ENCODE results near the gene SCYL1. TPM values are rescaled to one million over a fixed set of nuclear protein-coding genes. Genes with fewer than 3 reads are reported as not detected.

The SCYL1 gene
- total RNA-seq, 1 donor from 2014 or later: 75.7 TPM

GRCh38 chr11:65487467-65488272, 37.2 kb upstream of the SCYL1 start:
- Mint-ChIP-seq H3K9me3 (no peaks in the 10 kb centered on the region), H3K27ac (peak overlapping the region; percentile 82), H3K27me3 (no peaks in the 10 kb centered on the region), H3K36me3 (ENCODE audit: low read depth) (no peaks in the 10 kb centered on the region), H3K4me3 (peak overlapping the region; percentile 71), H3K4me1 (peaks cover 48% of the 10 kb centered on the region)
- ChIA-PET POLR2A (interaction anchor here (0.6 to 26.3 kb wide), 9 partner anchors 17 to 80 kb away, joined by 3 to 1949 read pairs (median 22); partner anchors contain the start of genes MALAT1 and NEAT1), CTCF (interaction anchor here (1.0 to 2.5 kb wide), 3 partner anchors 9 to 19 kb away, joined by 3 to 11 read pairs (median 4); no protein-coding TSS in a partner anchor)
- TF ChIP-seq CTCF (IDR thresholded peaks at IDR 0.05): no peak
- DNase-seq: no peak
- intact Hi-C loops (cut with micrococcal nuclease): loop anchor here (1.0 kb wide), 2 partner anchors 9 to 10 kb away; no protein-coding TSS in a partner anchor
- peak; percentile 56 for ATAC-seq (ENCODE audit: low read depth)

- peaks cover 56% of the 10 kb centered on the region for H3K4me1 Mint-ChIP-seq
- H3K27me3 Mint-ChIP-seq: no peaks in the 10 kb centered on the region
- DNase-seq: no peak
- H3K36me3 Mint-ChIP-seq (ENCODE audit: low read depth): no peaks in the 10 kb centered on the region
- POLR2A ChIA-PET: interaction anchor here (0.6 to 26.3 kb wide), 10 partner anchors 16 to 1133 kb away, joined by 4 to 1949 read pairs (median 16); partner anchors contain the start of genes DPF2, MALAT1 and NEAT1
- intact Hi-C loops (cut with micrococcal nuclease): loop anchor here (1.0 kb wide), 2 partner anchors 8 to 11 kb away; no protein-coding TSS in a partner anchor
- H3K4me3 Mint-ChIP-seq: peak overlapping the region; percentile 71
- no peaks in the 10 kb centered on the region for H3K9me3 Mint-ChIP-seq
- H3K27ac Mint-ChIP-seq: peak overlapping the region; percentile 82
- CTCF ChIA-PET: interaction anchor here (0.9 to 2.5 kb wide), 3 partner anchors 9 to 54 kb away, joined by 3 to 11 read pairs (median 4); no protein-coding TSS in a partner anchor
- ATAC-seq (ENCODE audit: low read depth): no peak
- TF ChIP-seq CTCF (IDR thresholded peaks at IDR 0.05): no peak
Measured at GRCh38 chr11:65488273-65489034, 36.4 kb upstream of the SCYL1 start.

- H3K27ac Mint-ChIP-seq: no peak overlapping the region
- CTCF ChIA-PET: interaction anchor here (0.9 to 2.5 kb wide), 2 partner anchors 10 to 55 kb away, joined by 3 to 11 read pairs; no protein-coding TSS in a partner anchor
- H3K4me3 Mint-ChIP-seq: no peak overlapping the region
Measured at GRCh38 chr11:65489035-65489705, 35.7 kb upstream of the SCYL1 start.

GRCh38 chr11:65489706-65490320, 35.1 kb upstream of the SCYL1 start:
- H3K27ac Mint-ChIP-seq: no peak overlapping the region
- intact Hi-C loops (cut with micrococcal nuclease): no loop called here
- ATAC-seq (ENCODE audit: low read depth) (no peak), DNase-seq (no peak)
- no peak overlapping the region for H3K4me3 Mint-ChIP-seq
- no peak for TF ChIP-seq CTCF (IDR thresholded peaks at IDR 0.05)
- ChIA-PET POLR2A (interaction anchor here (0.6 to 26.3 kb wide), 8 partner anchors 14 to 539 kb away, joined by 4 to 1949 read pairs (median 26); partner anchors contain the start of genes DPF2, MALAT1 and NEAT1), CTCF (interaction anchor here (0.9 kb wide), 1 partner anchor 56 kb away, joined by 3 read pairs; no protein-coding TSS in a partner anchor)
- H3K9me3 Mint-ChIP-seq: no peaks in the 10 kb centered on the region
- peaks cover 69% of the 10 kb centered on the region for H3K4me1 Mint-ChIP-seq
- no peaks in the 10 kb centered on the region for H3K36me3 Mint-ChIP-seq (ENCODE audit: low read depth)
- no peaks in the 10 kb centered on the region for H3K27me3 Mint-ChIP-seq

More at GRCh38 chr11:65489035-65489705, 35.7 kb upstream of the SCYL1 start:
- Mint-ChIP-seq H3K27me3 (no peaks in the 10 kb centered on the region), H3K4me1 (peaks cover 63% of the 10 kb centered on the region), H3K36me3 (ENCODE audit: low read depth) (no peaks in the 10 kb centered on the region), H3K9me3 (no peaks in the 10 kb centered on the region)
- no peak for ATAC-seq (ENCODE audit: low read depth)
- TF ChIP-seq CTCF (IDR thresholded peaks at IDR 0.05): no peak
- intact Hi-C loops (cut with micrococcal nuclease): no loop called here
- POLR2A ChIA-PET: interaction anchor here (1.0 to 26.3 kb wide), 9 partner anchors 15 to 156 kb away, joined by 4 to 1949 read pairs (median 22); partner anchors contain the start of genes DPF2, MALAT1 and NEAT1
- no peak for DNase-seq

All from activated B cell treated with CpG ODN at 0.5 μM for 24 hours (primary cell).